CD8-positive, alpha-beta memory T cell (primary cell): ENCODE data around the gene NKAIN2. TPM values are rescaled to one million over a fixed set of nuclear protein-coding genes. Genes with fewer than 3 reads are reported as not detected.

Experiments used
- CTCF ChIA-PET: fragments of 350-600 bp; sonication (Branson Sonifier 250); formaldehyde crosslinking; loops from one replicate; lab custom pipeline; 2021; ENCODE audit warnings: antibody characterized with exemption; lab: Charles Lee
- POLR2A ChIA-PET: fragments of 350-600 bp; sonication (Branson Sonifier 250); formaldehyde crosslinking; loops from one replicate; lab custom pipeline; 2021; ENCODE audit warnings: antibody characterized with exemption; lab: Charles Lee
- DNase-seq, 5 donors: peaks; one replicate each; pipeline versions ENCODE4 v3.0.0 to v3.0.0-alpha.2; 2020 to 2022; ENCODE audit warnings: mixed read lengths in 1 of 5
- H3K27ac ChIP-seq: one replicate; pipeline ENCODE4 v1.7.0; 2013; ENCODE audit warnings: low read depth, mild to moderate bottlenecking, low read length, moderate library complexity
- H3K27me3 ChIP-seq: 2 replicates; pipeline ENCODE4 v1.7.0; 2013; ENCODE audit warnings: low read length, mild to moderate bottlenecking; ENCODE audit not compliant: insufficient read depth, poor library complexity, severe bottlenecking
- H3K36me3 ChIP-seq: 2 replicates; pipeline ENCODE4 v1.7.0; 2013; ENCODE audit warnings: mild to moderate bottlenecking, low read length, moderate library complexity; ENCODE audit not compliant: insufficient read depth
- H3K4me1 ChIP-seq: 2 replicates; pipeline ENCODE4 v1.7.0; 2013; ENCODE audit warnings: mild to moderate bottlenecking, low read length, moderate library complexity; ENCODE audit not compliant: insufficient read depth
- H3K4me3 ChIP-seq: 2 replicates; pipeline ENCODE4 v1.7.0; 2013; ENCODE audit warnings: mild to moderate bottlenecking, low read length
- H3K9me3 ChIP-seq: 2 replicates; pipeline ENCODE4 v1.7.0; 2013; ENCODE audit warnings: mild to moderate bottlenecking, low read length
- H3K27ac Mint-ChIP-seq, 8 donors: one replicate each; pipeline ENCODE4 v1.8.0; 2020 to 2021; ENCODE audit warnings: mixed read lengths in 8 of 8, mild to moderate bottlenecking in 6 of 8, inconsistent platforms in 3 of 8, moderate library complexity in 3 of 8
- H3K27me3 Mint-ChIP-seq, 2 donors: one replicate each; pipeline ENCODE4 v1.8.0; 2020 to 2021; ENCODE audit warnings: mixed read lengths in 2 of 2, mild to moderate bottlenecking in 1 of 2, moderate library complexity in 1 of 2
- H3K36me3 Mint-ChIP-seq, 3 donors: one replicate each; pipeline ENCODE4 v1.8.0; 2020 to 2021; ENCODE audit warnings: mixed read lengths in 3 of 3, inconsistent platforms in 1 of 3, mild to moderate bottlenecking in 1 of 3
- H3K4me1 Mint-ChIP-seq, 3 donors: one replicate each; pipeline ENCODE4 v1.8.0; 2020 to 2021; ENCODE audit warnings: mixed read lengths in 3 of 3, inconsistent platforms in 1 of 3, mild to moderate bottlenecking in 1 of 3
- H3K4me3 Mint-ChIP-seq, 7 donors: one replicate each; pipeline ENCODE4 v1.8.0; 2020 to 2021; ENCODE audit warnings: mixed read lengths in 7 of 7, mild to moderate bottlenecking in 6 of 7, moderate library complexity in 4 of 7, inconsistent platforms in 2 of 7
- H3K9me3 Mint-ChIP-seq, 5 donors: one replicate each; pipeline ENCODE4 v1.8.0; 2020 to 2022; ENCODE audit warnings: mixed read lengths in 5 of 5, mild to moderate bottlenecking in 3 of 5, moderate library complexity in 2 of 5, inconsistent platforms in 1 of 5
- polyA plus RNA-seq: library from polyadenylated mRNA; unstranded; fragments of 300-500 nt; fragmentation: Illumina TruSeq; gene quantifications from one replicate; pipeline ENCODE4 v1.2.3, GENCODE V29; 2021
- total RNA-seq, 2 experiments: library from RNA; stranded (reverse); gene quantifications; one replicate each; pipeline ENCODE4 v1.2.3, GENCODE V29; 2021

NKAIN2 gene
- total and polyA plus RNA-seq, 3 experiments from 2014 or later, result not detected

GRCh38 chr6:123869334-123869733, 65.7 kb downstream of the NKAIN2 start:
- ChIA-PET CTCF (no interaction called here), POLR2A (no interaction called here)
- no peaks in the 10 kb centered on the region for H3K36me3 ChIP-seq

DNA sequence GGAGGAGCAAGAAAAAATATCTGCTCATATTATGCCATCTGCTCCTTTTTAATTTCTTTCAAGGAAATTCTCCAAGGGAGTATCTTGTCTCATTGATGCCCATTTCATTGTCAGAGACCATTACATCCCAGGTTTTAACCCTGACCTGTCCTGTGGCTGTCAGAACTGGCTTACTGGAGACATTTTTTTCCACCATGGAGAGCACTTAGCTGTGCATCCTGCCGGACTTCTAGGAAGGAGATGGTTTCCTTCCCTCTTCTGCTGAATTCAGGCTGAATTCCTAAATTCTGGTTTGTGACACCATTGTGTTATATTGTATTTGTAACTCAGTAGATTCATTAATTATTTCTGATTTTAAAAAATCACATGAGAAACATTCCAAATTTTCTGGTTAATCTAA, 70.3 kb downstream of the NKAIN2 start:
- no peak for DNase-seq
- POLR2A ChIA-PET, result no interaction called here
- Mint-ChIP-seq H3K4me3 (no peak overlapping the region), H3K27ac (no peak overlapping the region), H3K9me3 (peaks cover 0 to 8% (median 3%) of the 10 kb centered on the region in 5 donors), H3K4me1 (no peaks in the 10 kb centered on the region), H3K36me3 (no peaks in the 10 kb centered on the region), H3K27me3 (peaks cover 0 to 1% of the 10 kb centered on the region in 2 donors)
- CTCF ChIA-PET, result interaction anchor here (1.6 kb wide), 1 partner anchor 10 kb away, joined by 3 read pairs; no protein-coding TSS in a partner anchor
- H3K4me3 ChIP-seq, result no peak overlapping the region
- H3K27me3 ChIP-seq, result no peaks in the 10 kb centered on the region
- H3K9me3 ChIP-seq, result no peaks in the 10 kb centered on the region
- H3K27ac ChIP-seq, result no peak overlapping the region
- H3K36me3 ChIP-seq, result no peaks in the 10 kb centered on the region
- H3K4me1 ChIP-seq, result no peaks in the 10 kb centered on the region

More at GRCh38 chr6:123869334-123869733, 65.7 kb downstream of the NKAIN2 start:
- Mint-ChIP-seq H3K4me3 (no peak overlapping the region), H3K27me3 (no peaks in the 10 kb centered on the region), H3K36me3 (no peaks in the 10 kb centered on the region), H3K9me3 (peaks cover 0 to 4% (median 0%) of the 10 kb centered on the region in 5 donors), H3K27ac (no peak overlapping the region), H3K4me1 (no peaks in the 10 kb centered on the region)
- no peaks in the 10 kb centered on the region for H3K9me3 ChIP-seq
- H3K4me1 ChIP-seq, result no peaks in the 10 kb centered on the region
- H3K4me3 ChIP-seq, result no peak overlapping the region
- DNase-seq, result no peak
- no peaks in the 10 kb centered on the region for H3K27me3 ChIP-seq
- no peak overlapping the region for H3K27ac ChIP-seq

DNA sequence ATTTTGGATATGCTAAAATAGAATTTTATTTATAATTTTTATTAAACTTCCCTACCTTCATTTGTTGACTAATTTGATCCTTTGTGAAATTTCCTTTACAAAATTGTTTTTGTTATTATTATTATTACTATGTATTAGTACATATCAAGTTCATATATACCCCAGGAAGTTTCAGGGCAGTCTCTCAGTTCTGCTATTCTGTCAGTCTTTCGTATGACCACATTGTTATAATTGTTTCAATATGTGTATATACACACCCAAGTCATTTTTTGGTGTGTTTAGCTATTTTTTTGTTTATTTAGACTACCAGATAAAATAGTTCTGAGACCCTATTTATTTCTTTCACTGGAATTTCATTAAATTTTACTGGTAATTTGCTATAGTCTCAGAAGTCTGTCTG, 72.1 kb downstream of the NKAIN2 start:
- no peaks in the 10 kb centered on the region for H3K4me1 ChIP-seq
- H3K27ac ChIP-seq, result no peak overlapping the region
- no peaks in the 10 kb centered on the region for H3K36me3 ChIP-seq
- Mint-ChIP-seq H3K27me3 (peaks cover 0 to 1% of the 10 kb centered on the region in 2 donors), H3K27ac (no peak overlapping the region), H3K4me3 (no peak overlapping the region), H3K36me3 (no peaks in the 10 kb centered on the region), H3K4me1 (no peaks in the 10 kb centered on the region), H3K9me3 (peaks cover 1 to 9% (median 5%) of the 10 kb centered on the region in 5 donors)
- CTCF ChIA-PET, result no interaction called here
- H3K9me3 ChIP-seq, result no peaks in the 10 kb centered on the region
- DNase-seq, result no peak
- POLR2A ChIA-PET, result no interaction called here
- no peak overlapping the region for H3K4me3 ChIP-seq
- no peaks in the 10 kb centered on the region for H3K27me3 ChIP-seq

- DNase-seq, result no peak
- Histone ChIP-seq H3K27me3 (no peaks in the 10 kb centered on the region), H3K36me3 (no peaks in the 10 kb centered on the region), H3K27ac (no peak overlapping the region), H3K4me1 (no peaks in the 10 kb centered on the region), H3K4me3 (no peak overlapping the region), H3K9me3 (no peaks in the 10 kb centered on the region)
- ChIA-PET POLR2A (no interaction called here), CTCF (no interaction called here)
- no peak overlapping the region for H3K4me3 Mint-ChIP-seq
- H3K9me3 Mint-ChIP-seq, result peaks cover 3 to 10% (median 5%) of the 10 kb centered on the region in 5 donors
- H3K27me3 Mint-ChIP-seq, result peaks cover 0 to 1% of the 10 kb centered on the region in 2 donors
- H3K4me1 Mint-ChIP-seq, result no peaks in the 10 kb centered on the region
- no peaks in the 10 kb centered on the region for H3K36me3 Mint-ChIP-seq
- no peak overlapping the region for H3K27ac Mint-ChIP-seq
These were observed 76.1 kb downstream of the NKAIN2 start for GRCh38 chr6:123879749-123880148.

- POLR2A ChIA-PET, result no interaction called here
- Histone ChIP-seq H3K36me3 (no peaks in the 10 kb centered on the region), H3K4me3 (no peak overlapping the region), H3K27me3 (no peaks in the 10 kb centered on the region), H3K9me3 (no peaks in the 10 kb centered on the region), H3K4me1 (no peaks in the 10 kb centered on the region), H3K27ac (no peak overlapping the region)
- no peak for DNase-seq
- Mint-ChIP-seq H3K4me3 (no peak overlapping the region), H3K27ac (no peak overlapping the region), H3K27me3 (no peaks in the 10 kb centered on the region), H3K9me3 (peaks cover 0 to 9% (median 1%) of the 10 kb centered on the region in 5 donors), H3K4me1 (no peaks in the 10 kb centered on the region), H3K36me3 (no peaks in the 10 kb centered on the region)
- CTCF ChIA-PET, result no interaction called here
These were observed 85.3 kb downstream of the NKAIN2 start for GRCh38 chr6:123888771-123889513.

DNA sequence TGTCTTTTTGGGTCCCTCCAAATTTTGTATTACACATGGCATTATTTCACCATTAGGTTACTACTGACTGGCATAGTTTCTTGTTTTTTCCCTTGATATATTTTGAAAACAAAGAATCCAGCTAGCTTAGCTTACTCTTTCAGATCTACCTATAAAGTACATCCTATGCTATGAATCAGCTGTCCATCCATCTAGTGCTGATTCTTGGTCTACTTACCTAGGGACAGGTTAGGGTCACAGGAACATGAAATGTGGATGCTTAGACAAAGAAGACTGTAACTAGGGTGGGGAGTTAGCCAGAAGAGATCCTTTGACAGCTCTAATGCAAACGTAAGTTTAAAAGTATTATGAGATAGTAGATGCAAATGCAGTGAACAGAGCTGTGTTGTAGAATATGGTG, 91.7 kb downstream of the NKAIN2 start:
- POLR2A ChIA-PET, result no interaction called here

DNA sequence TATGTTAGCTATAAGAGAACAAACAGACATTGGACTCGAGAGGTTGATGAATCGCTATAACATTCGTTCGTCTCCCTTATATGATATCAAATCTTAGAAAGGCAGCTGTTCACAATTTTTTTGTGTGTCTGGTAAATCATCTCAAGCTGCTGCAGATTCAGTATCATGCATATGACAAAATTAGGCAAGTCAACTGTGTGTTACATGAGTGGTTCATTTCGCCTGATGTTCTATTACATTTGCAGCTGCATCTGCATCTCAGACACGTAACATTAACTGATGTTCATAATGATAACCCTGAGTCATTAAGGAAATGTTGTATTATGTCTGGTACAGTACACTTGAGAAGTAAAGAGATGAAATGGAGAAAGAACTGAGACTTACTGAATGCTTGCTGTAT, 92.1 kb downstream of the NKAIN2 start:
- Histone ChIP-seq H3K9me3 (no peaks in the 10 kb centered on the region), H3K27ac (no peak overlapping the region), H3K4me1 (no peaks in the 10 kb centered on the region), H3K27me3 (no peaks in the 10 kb centered on the region), H3K36me3 (no peaks in the 10 kb centered on the region), H3K4me3 (no peak overlapping the region)
- ChIA-PET POLR2A (no interaction called here), CTCF (no interaction called here)
- H3K27ac Mint-ChIP-seq, result no peak overlapping the region
- H3K4me3 Mint-ChIP-seq, result no peak overlapping the region
- H3K9me3 Mint-ChIP-seq, result peaks cover 0 to 9% (median 5%) of the 10 kb centered on the region in 5 donors
- H3K27me3 Mint-ChIP-seq, result no peaks in the 10 kb centered on the region
- H3K4me1 Mint-ChIP-seq, result no peaks in the 10 kb centered on the region
- no peak for DNase-seq
- no peaks in the 10 kb centered on the region for H3K36me3 Mint-ChIP-seq

More for the DNA sequence above, 91.7 kb downstream of the NKAIN2 start:
- Histone ChIP-seq H3K4me1 (no peaks in the 10 kb centered on the region), H3K9me3 (no peaks in the 10 kb centered on the region), H3K27me3 (no peaks in the 10 kb centered on the region), H3K36me3 (no peaks in the 10 kb centered on the region), H3K4me3 (no peak overlapping the region), H3K27ac (no peak overlapping the region)
- CTCF ChIA-PET, result no interaction called here
- Mint-ChIP-seq H3K4me1 (no peaks in the 10 kb centered on the region), H3K36me3 (no peaks in the 10 kb centered on the region), H3K27ac (no peak overlapping the region), H3K27me3 (no peaks in the 10 kb centered on the region), H3K9me3 (peaks cover 0 to 9% (median 5%) of the 10 kb centered on the region in 5 donors), H3K4me3 (no peak overlapping the region)
- no peak for DNase-seq

- Histone ChIP-seq H3K27me3 (no peaks in the 10 kb centered on the region), H3K9me3 (no peaks in the 10 kb centered on the region), H3K4me1 (no peaks in the 10 kb centered on the region), H3K27ac (no peak overlapping the region), H3K36me3 (no peaks in the 10 kb centered on the region), H3K4me3 (no peak overlapping the region)
- no peaks in the 10 kb centered on the region for H3K27me3 Mint-ChIP-seq
- no peaks in the 10 kb centered on the region for H3K4me1 Mint-ChIP-seq
- H3K36me3 Mint-ChIP-seq, result no peaks in the 10 kb centered on the region
- CTCF ChIA-PET, result no interaction called here
- H3K4me3 Mint-ChIP-seq, result no peak overlapping the region
- H3K9me3 Mint-ChIP-seq, result peaks cover 0 to 9% (median 5%) of the 10 kb centered on the region in 5 donors
- H3K27ac Mint-ChIP-seq, result no peak overlapping the region
- no peak for DNase-seq
- POLR2A ChIA-PET, result no interaction called here
These were observed 93.2 kb downstream of the NKAIN2 start for GRCh38 chr6:123896869-123897268.
